ENCODE data around the gene EFL1. TPM values are rescaled to one million over a fixed set of nuclear protein-coding genes. Genes with fewer than 3 reads are reported as not detected.

EFL1 gene
- polyA plus RNA-seq, 1 donor from 2014 or later, result 16.8 TPM

- H3K27me3 ChIP-seq (ENCODE audit: insufficient read depth, low read depth, low read length), result no peaks in the 10 kb centered on the region
- H4K20me1 ChIP-seq (ENCODE audit: insufficient read depth), result no peaks in the 10 kb centered on the region
- H3F3A ChIP-seq (ENCODE audit: insufficient read depth, low read length, poor library complexity, severe bottlenecking), result no peaks in the 10 kb centered on the region
- no peak overlapping the region for H3K27ac ChIP-seq (ENCODE audit: low read length)
- no peak overlapping the region for H2AFZ ChIP-seq (ENCODE audit: low read depth, low read length)
- no peaks in the 10 kb centered on the region for H3K79me2 ChIP-seq (replicated peaks; ENCODE audit: insufficient read depth, low read length)
- H3K4me3 ChIP-seq (ENCODE audit: low read length), result no peak overlapping the region
- H3K9ac ChIP-seq (ENCODE audit: low read length), result no peak overlapping the region
- H3K9me2 ChIP-seq (ENCODE audit: insufficient read depth, low read length), result no peaks in the 10 kb centered on the region
- H3K4me2 ChIP-seq (ENCODE audit: low read length), result no peak overlapping the region
- TF ChIP-seq POLR2AphosphoS5 (IDR thresholded peaks at IDR 0.05), result no peak
- no peak for TF ChIP-seq EP300 (conservative IDR thresholded peaks at IDR 0.05; ENCODE audit: poor library complexity, severe bottlenecking)
- TF ChIP-seq TAF1 (IDR thresholded peaks at IDR 0.05; ENCODE audit: low read depth), result no peak
- TF ChIP-seq MXI1 (conservative IDR thresholded peaks at IDR 0.05; ENCODE audit: poor library complexity, severe bottlenecking), result no peak
- no peak for TF ChIP-seq SMC3 (conservative IDR thresholded peaks at IDR 0.05; ENCODE audit: poor library complexity)
- no peak for TF ChIP-seq RAD21 (conservative IDR thresholded peaks at IDR 0.05)
- no peak for TF ChIP-seq REST (IDR thresholded peaks at IDR 0.05; ENCODE audit: borderline replicate concordance)
- TF ChIP-seq CTCF (IDR thresholded peaks at IDR 0.05; ENCODE audit: poor library complexity, severe bottlenecking), result no peak
- no peaks in the 10 kb centered on the region for H3K9me3 ChIP-seq (ENCODE audit: low read length)
- peaks cover 9% of the 10 kb centered on the region for H3K36me3 ChIP-seq (ENCODE audit: insufficient read depth, low read length)
These were observed 115.5 kb downstream of the EFL1 start for GRCh38 chr15:82146990-82147461.

GRCh38 chr15:82146576-82146975 is 116.0 kb downstream of the EFL1 start:
- H3K36me3 ChIP-seq (ENCODE audit: insufficient read depth, low read length), result peaks cover 4% of the 10 kb centered on the region
- H3K27me3 ChIP-seq (ENCODE audit: insufficient read depth, low read depth, low read length), result no peaks in the 10 kb centered on the region
- no peaks in the 10 kb centered on the region for H3K79me2 ChIP-seq (replicated peaks; ENCODE audit: insufficient read depth, low read length)
- no peaks in the 10 kb centered on the region for H4K20me1 ChIP-seq (ENCODE audit: insufficient read depth)
- no peaks in the 10 kb centered on the region for H3K9me3 ChIP-seq (ENCODE audit: low read length)
- no peak for TF ChIP-seq POLR2AphosphoS5 (IDR thresholded peaks at IDR 0.05)
- TF ChIP-seq REST (IDR thresholded peaks at IDR 0.05; ENCODE audit: borderline replicate concordance), result no peak
- no peak for TF ChIP-seq SMC3 (conservative IDR thresholded peaks at IDR 0.05; ENCODE audit: poor library complexity)
- no peak for TF ChIP-seq CTCF (IDR thresholded peaks at IDR 0.05; ENCODE audit: poor library complexity, severe bottlenecking)
- TF ChIP-seq EP300 (conservative IDR thresholded peaks at IDR 0.05; ENCODE audit: poor library complexity, severe bottlenecking), result no peak
- TF ChIP-seq TAF1 (IDR thresholded peaks at IDR 0.05; ENCODE audit: low read depth), result no peak
- no peak for TF ChIP-seq MXI1 (conservative IDR thresholded peaks at IDR 0.05; ENCODE audit: poor library complexity, severe bottlenecking)
- TF ChIP-seq EZH2 (IDR thresholded peaks at IDR 0.05; ENCODE audit: borderline replicate concordance, insufficient read depth, low read length, poor library complexity, severe bottlenecking), result no peak
- TF ChIP-seq RAD21 (conservative IDR thresholded peaks at IDR 0.05), result no peak
- H3F3A ChIP-seq (ENCODE audit: insufficient read depth, low read length, poor library complexity, severe bottlenecking), result no peaks in the 10 kb centered on the region
- no peak overlapping the region for H3K4me2 ChIP-seq (ENCODE audit: low read length)
- H3K9me2 ChIP-seq (ENCODE audit: insufficient read depth, low read length), result no peaks in the 10 kb centered on the region
- no peak overlapping the region for H3K9ac ChIP-seq (ENCODE audit: low read length)
- no peak overlapping the region for H3K27ac ChIP-seq (ENCODE audit: low read length)
- H2AFZ ChIP-seq (ENCODE audit: low read depth, low read length), result no peak overlapping the region
- no peak overlapping the region for H3K4me3 ChIP-seq (ENCODE audit: low read length)
